ENCODE measurements around the gene CNNM4.

CNNM4 gene

DNA sequence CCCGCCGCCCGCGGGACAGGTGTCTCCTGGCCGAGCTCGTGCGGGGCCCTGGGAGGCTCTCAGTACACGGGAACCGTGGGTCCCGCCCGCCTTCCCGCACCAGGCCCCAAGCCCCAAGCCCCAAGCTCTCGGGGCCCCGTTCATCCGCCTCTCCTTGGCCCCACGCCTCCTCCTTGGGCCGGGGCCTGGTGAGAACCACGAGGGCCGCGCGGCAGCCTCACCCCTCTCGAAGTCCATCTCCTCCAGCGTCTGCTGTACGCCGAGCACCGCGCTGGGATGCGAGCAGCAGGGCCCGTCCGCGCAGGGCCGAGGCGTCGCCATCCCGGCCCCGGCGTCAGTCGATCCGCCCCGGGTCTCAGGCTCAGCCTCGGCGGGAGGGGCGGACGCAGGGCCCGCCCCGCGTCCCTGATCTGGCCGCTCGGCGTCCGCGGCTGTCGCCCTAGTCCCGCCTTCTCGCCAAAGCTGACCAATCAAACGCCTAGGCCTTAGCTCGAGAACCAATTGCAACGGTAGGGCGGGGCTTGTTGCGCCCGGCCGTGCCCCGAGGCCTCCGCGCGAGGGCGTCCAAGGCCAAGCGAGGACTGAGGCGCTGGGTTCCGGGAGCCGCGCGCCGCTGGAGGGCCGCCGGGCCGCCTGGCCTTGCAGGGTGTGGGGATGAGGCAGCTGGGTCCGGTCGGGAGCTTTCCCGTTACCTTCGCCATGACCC is 97.1 kb downstream of the CNNM4 start, which contains the start of gene ANKRD39:
Gene ANKRD39, minus strand, starts transcription at position 350 of the 706 bp plus-strand sequence. Its CDS starts 29 bp downstream, at position 321.
- peak; percentile 95 for DNase-seq (ENCODE audit: low read depth in 3 of 3, low spot score in 1 of 3)

DNA sequence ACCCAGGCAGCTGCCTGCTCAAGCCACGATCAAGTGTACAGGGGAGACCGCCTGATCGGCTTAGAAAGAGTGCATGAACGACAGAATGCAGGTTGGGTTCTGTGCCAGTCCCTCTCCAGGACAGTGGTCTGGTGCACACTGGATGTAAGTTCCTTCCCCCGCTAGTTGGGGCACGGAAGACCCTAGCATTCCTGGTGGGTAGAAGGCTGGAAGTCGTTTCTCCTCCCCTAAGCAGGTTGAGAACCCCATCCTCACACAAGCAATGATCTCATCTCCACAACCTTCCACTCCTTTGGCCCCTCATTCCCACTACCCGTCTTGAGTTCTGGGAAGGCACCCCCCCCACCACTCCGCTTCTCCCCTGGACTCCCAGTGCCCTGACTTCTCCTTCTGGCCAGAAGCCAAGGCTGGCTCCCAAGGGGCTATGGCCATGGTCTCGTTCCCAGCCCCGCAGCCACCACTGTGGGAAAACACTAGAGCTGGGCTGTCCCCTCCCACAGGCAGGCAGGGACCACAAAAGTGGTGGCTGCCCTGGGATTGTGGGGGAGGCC is 98.5 kb downstream of the CNNM4 start:
- no peak for DNase-seq (ENCODE audit: low read depth in 3 of 3, low spot score in 1 of 3)

DNA sequence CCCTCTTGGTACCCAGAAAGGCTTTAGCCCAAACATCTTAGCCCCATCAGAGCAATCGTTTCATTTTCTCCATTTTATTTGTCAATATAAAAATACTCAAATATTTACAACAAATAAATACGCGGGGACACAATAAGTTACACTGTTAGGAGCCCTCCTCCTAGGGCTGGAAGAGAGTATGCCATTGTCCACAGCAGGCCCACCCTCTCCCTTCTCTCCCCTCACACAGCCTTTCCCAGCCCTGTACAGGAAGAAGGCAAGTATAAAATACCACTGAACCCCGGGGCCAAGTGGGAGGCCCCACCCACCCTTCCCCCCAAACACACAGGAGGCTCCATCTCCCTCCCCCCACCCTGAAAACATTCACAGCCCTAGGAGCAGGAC is 99.0 kb downstream of the CNNM4 start:
- no peak for DNase-seq (ENCODE audit: low read depth in 3 of 3, low spot score in 1 of 3)

DNA sequence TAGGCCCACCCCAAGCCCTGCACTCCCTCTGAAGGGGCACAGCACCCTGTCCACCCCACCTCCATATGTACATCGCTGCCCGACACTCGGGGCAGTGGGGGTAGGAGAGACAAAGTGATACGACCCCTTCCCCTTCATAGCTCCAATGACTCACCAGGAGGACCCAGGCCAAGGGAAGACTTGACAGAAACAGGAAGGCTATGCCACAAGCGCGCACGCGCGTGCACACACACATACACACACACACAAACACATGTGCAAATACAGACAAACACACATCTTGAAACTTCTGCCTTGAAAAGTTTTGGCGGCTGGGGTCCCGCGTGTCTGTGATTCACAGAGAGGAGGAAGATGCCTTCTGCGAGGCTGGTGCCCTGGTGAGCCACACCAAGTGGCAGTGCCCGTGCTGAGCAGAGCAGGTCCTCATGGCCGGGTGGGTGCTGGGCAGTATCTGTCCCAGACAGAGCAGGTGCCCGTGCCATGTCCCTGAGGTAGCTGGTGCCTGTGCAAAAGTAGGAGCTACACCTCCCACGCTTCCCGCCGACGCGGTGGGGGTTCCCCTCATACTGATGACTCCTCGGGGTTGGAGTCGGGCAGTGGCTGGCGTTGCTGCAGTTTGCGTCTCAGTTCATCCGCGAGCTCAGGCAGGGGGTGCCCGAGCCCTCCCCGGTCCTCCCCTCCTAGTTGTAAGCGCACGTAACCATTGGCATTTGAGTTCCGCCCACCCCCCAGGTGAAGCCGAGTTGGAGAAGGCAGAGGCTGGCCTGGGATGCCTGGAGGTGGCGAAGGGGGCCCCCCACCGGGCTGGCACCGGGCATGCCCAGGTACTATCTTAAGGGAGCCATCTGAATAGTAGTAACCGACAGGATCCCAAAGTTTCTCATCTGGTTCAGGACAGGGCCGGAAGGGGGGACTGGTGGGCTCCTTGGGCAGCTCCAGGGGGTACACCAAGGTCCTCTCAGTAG is 99.6 kb downstream of the CNNM4 start:
- peak in 1 of 3 donors; percentile 35 for DNase-seq (ENCODE audit: low read depth in 3 of 3, low spot score in 1 of 3)

DNA sequence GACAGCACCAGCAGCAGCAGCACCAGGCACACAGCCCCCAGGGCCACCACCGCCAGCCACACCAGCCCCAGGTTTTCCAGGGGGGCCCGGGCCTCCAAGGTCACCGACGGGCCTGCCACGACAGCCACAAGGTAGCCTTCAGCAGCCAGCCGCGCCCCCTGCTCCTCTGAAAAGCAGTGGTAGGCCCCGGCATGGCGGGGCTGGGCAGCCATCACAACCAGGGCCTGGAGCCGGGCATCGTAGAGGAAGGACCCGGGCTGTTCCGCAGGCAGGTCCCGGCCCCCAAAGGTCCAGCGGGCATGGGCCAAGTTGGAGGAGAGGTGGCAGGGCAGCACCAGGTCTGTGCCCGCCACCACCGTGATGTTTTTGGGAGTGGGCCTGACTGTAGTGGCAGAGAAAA is 100.4 kb downstream of the CNNM4 start:
- no peak for DNase-seq (ENCODE audit: low read depth in 3 of 3, low spot score in 1 of 3)
